Measurements from ENCODE around the gene GREM1. TPM values are rescaled to one million over a fixed set of nuclear protein-coding genes. Genes with fewer than 3 reads are reported as not detected.

Gene GREM1
- total RNA-seq, 1 experiment from 2014 or later: 0.66 TPM

DNA sequence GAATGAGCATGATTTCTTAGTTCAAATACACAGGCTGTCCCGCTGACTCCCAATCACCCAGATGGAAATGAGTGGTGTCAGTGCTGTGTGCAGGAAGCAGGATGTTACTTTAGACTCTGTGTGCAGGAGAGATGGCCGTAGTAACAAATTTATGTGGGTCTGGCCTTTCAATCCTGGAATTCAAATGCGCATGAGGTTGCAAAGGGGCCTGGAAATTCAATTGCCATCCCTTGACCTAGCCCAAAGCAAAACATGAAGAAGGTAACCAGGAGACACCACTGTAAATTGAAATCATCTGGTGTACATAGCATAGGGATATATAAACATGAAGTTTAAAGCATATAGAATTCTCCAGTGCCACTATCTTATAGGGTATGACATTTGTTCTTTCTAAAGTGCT lies 33.2 kb downstream of the GREM1 start:
- ChIA-PET POLR2A (no interaction called here), RAD21 (ENCODE audit: low non-redundant PET in 1 of 2, low total read pairs in 2 of 2, uncharacterized antibody in 2 of 2, unreplicated experiment in 2 of 2) (no interaction called here), CTCF (no interaction called here)
- DNase-seq (ENCODE audit: low read depth, low spot score) (no peak), ATAC-seq (no peak)
- no peaks in the 10 kb centered on the region for H3K9me3 ChIP-seq (ENCODE audit: control insufficient read depth in 1 of 2, insufficient read depth in 1 of 2, low read depth in 1 of 2, low read length in 2 of 2)
- intact Hi-C loops (cut with micrococcal nuclease): no loop called here
- H3K79me2 ChIP-seq (ENCODE audit: insufficient read depth, low read length): no peaks in the 10 kb centered on the region
- no peak overlapping the region for H3K4me3 ChIP-seq (replicated peaks in 1 of 2; ENCODE audit: low read depth in 1 of 2, low read length in 2 of 2)
- no peak overlapping the region for H3K27ac ChIP-seq (ENCODE audit: low read depth, low read length)
- BruUV-seq (replicated peaks): no TSS peak
- H3K4me2 ChIP-seq (ENCODE audit: low read length): no peak overlapping the region
- no peak overlapping the region for H3K9ac ChIP-seq (ENCODE audit: low read length)
- H3K27me3 ChIP-seq (ENCODE audit: insufficient read depth, low read length): no peaks in the 10 kb centered on the region
- no peak for TF ChIP-seq JUND (IDR thresholded peaks at IDR 0.05)
- TF ChIP-seq POLR2A (IDR thresholded peaks at IDR 0.05; ENCODE audit: borderline replicate concordance, extremely low read depth, insufficient read depth, insufficient read length): no peak
- TF ChIP-seq, protein P1, sequence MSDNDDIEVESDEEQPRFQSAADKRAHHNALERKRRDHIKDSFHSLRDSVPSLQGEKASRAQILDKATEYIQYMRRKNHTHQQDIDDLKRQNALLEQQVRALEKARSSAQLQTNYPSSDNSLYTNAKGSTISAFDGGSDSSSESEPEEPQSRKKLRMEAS (IDR thresholded peaks at IDR 0.05): no peak
- TF ChIP-seq, protein P2, sequence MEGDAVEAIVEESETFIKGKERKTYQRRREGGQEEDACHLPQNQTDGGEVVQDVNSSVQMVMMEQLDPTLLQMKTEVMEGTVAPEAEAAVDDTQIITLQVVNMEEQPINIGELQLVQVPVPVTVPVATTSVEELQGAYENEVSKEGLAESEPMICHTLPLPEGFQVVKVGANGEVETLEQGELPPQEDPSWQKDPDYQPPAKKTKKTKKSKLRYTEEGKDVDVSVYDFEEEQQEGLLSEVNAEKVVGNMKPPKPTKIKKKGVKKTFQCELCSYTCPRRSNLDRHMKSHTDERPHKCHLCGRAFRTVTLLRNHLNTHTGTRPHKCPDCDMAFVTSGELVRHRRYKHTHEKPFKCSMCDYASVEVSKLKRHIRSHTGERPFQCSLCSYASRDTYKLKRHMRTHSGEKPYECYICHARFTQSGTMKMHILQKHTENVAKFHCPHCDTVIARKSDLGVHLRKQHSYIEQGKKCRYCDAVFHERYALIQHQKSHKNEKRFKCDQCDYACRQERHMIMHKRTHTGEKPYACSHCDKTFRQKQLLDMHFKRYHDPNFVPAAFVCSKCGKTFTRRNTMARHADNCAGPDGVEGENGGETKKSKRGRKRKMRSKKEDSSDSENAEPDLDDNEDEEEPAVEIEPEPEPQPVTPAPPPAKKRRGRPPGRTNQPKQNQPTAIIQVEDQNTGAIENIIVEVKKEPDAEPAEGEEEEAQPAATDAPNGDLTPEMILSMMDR (IDR thresholded peaks at IDR 0.05 in 2 of 3, conservative IDR thresholded peaks at IDR 0.05 in 1 of 3; ENCODE audit: borderline replicate concordance in 1 of 3, insufficient read depth in 1 of 3, low read depth in 2 of 3, low read length in 2 of 3): no peak
- no peak for TF ChIP-seq CEBPB (IDR thresholded peaks at IDR 0.05; ENCODE audit: low read depth)
- no peaks in the 10 kb centered on the region for H3K36me3 ChIP-seq (ENCODE audit: control insufficient read depth in 1 of 2, insufficient read depth in 2 of 2, low read length in 2 of 2)
- no peaks in the 10 kb centered on the region for H4K20me1 ChIP-seq (ENCODE audit: insufficient read depth)
- no peaks in the 10 kb centered on the region for H3K4me1 ChIP-seq (ENCODE audit: control insufficient read depth in 1 of 2, insufficient read depth in 2 of 2, low read length in 2 of 2)
- no peak overlapping the region for H2AFZ ChIP-seq (ENCODE audit: low read depth, low read length, poor library complexity, severe bottlenecking)
- no peaks in the 10 kb centered on the region for H3K9me2 ChIP-seq (ENCODE audit: insufficient read depth)

DNA sequence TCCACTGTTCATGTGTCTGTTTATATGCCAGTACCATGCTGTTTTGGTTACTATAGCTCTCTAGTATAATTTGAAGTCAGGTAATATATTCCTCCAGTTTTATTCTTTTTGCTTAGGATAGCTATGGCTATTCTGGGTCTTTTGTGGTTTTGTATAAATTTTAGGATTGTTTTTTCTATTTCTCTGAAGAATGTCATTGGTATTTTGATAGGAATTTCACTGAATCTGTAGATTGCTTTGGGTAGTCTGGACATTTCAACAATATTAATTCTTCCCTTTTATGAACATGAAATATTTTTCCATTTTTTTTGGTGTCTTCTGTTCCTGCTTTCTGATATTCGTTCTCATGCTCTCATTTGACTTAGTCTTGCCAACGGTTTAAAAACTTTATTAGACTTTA lies 39.6 kb downstream of the GREM1 start:
- Histone ChIP-seq H3K4me1 (ENCODE audit: control insufficient read depth in 1 of 2, insufficient read depth in 2 of 2, low read length in 2 of 2) (no peaks in the 10 kb centered on the region), H3K27ac (ENCODE audit: low read depth, low read length) (no peak overlapping the region), H3K9me2 (ENCODE audit: insufficient read depth) (no peaks in the 10 kb centered on the region), H3K36me3 (ENCODE audit: control insufficient read depth in 1 of 2, insufficient read depth in 2 of 2, low read length in 2 of 2) (no peaks in the 10 kb centered on the region), H2AFZ (ENCODE audit: low read depth, low read length, poor library complexity, severe bottlenecking) (no peak overlapping the region), H3K9me3 (ENCODE audit: control insufficient read depth in 1 of 2, insufficient read depth in 1 of 2, low read depth in 1 of 2, low read length in 2 of 2) (no peaks in the 10 kb centered on the region), H3K4me3 (replicated peaks in 1 of 2; ENCODE audit: low read depth in 1 of 2, low read length in 2 of 2) (no peak overlapping the region), H3K9ac (ENCODE audit: low read length) (no peak overlapping the region), H3K27me3 (ENCODE audit: insufficient read depth, low read length) (no peaks in the 10 kb centered on the region; the same call in 1 of the 2 replicates), H3K79me2 (ENCODE audit: insufficient read depth, low read length) (no peaks in the 10 kb centered on the region), H3K4me2 (ENCODE audit: low read length) (no peak overlapping the region), H4K20me1 (ENCODE audit: insufficient read depth) (no peaks in the 10 kb centered on the region)
- RAD21 ChIA-PET (ENCODE audit: low non-redundant PET in 1 of 2, low total read pairs in 2 of 2, uncharacterized antibody in 2 of 2, unreplicated experiment in 2 of 2): no interaction called here
- no TSS peak for BruUV-seq (replicated peaks)
- CTCF ChIA-PET: no interaction called here
- intact Hi-C loops (cut with micrococcal nuclease): no loop called here
- POLR2A ChIA-PET: no interaction called here
- DNase-seq (ENCODE audit: low read depth, low spot score) (no peak), ATAC-seq (no peak)
- TF ChIP-seq ZFX (IDR thresholded peaks at IDR 0.05) (no peak), SRF (IDR thresholded peaks at IDR 0.05; ENCODE audit: low read depth) (no peak), POLR2AphosphoS5 (IDR thresholded peaks at IDR 0.05; ENCODE audit: low read depth, low read length) (no peak), FOSL1 (IDR thresholded peaks at IDR 0.05; ENCODE audit: low read depth) (no peak)
- TF ChIP-seq, protein P3, sequence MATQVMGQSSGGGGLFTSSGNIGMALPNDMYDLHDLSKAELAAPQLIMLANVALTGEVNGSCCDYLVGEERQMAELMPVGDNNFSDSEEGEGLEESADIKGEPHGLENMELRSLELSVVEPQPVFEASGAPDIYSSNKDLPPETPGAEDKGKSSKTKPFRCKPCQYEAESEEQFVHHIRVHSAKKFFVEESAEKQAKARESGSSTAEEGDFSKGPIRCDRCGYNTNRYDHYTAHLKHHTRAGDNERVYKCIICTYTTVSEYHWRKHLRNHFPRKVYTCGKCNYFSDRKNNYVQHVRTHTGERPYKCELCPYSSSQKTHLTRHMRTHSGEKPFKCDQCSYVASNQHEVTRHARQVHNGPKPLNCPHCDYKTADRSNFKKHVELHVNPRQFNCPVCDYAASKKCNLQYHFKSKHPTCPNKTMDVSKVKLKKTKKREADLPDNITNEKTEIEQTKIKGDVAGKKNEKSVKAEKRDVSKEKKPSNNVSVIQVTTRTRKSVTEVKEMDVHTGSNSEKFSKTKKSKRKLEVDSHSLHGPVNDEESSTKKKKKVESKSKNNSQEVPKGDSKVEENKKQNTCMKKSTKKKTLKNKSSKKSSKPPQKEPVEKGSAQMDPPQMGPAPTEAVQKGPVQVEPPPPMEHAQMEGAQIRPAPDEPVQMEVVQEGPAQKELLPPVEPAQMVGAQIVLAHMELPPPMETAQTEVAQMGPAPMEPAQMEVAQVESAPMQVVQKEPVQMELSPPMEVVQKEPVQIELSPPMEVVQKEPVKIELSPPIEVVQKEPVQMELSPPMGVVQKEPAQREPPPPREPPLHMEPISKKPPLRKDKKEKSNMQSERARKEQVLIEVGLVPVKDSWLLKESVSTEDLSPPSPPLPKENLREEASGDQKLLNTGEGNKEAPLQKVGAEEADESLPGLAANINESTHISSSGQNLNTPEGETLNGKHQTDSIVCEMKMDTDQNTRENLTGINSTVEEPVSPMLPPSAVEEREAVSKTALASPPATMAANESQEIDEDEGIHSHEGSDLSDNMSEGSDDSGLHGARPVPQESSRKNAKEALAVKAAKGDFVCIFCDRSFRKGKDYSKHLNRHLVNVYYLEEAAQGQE (IDR thresholded peaks at IDR 0.05; ENCODE audit: low read depth): no peak
- TF ChIP-seq, protein P1 (IDR thresholded peaks at IDR 0.05): no peak

Data from HCT116 (cell line).